VCaP (cell line): ENCODE results near the gene NR5A1.

Experiments
- H3K27ac ChIP-seq: fragments of 450-650 bp; 2 replicates; pipeline ENCODE4 v1.5.1; 2017
- CTCF ChIP-seq: fragments of 450-650 bp; conservative IDR thresholded peaks from 2 replicates; pipeline ENCODE4 v1.5.1; 2017; ENCODE audit warnings: mild to moderate bottlenecking, moderate library complexity

Gene NR5A1

GRCh38 chr9:124501771-124502320 is 5.4 kb downstream of the NR5A1 start:
- H3K27ac ChIP-seq = no peak overlapping the region
- TF ChIP-seq CTCF = no peak

GRCh38 chr9:124500796-124501611 is 6.2 kb downstream of the NR5A1 start:
- no peak overlapping the region for H3K27ac ChIP-seq
- TF ChIP-seq CTCF = no peak

GRCh38 chr9:124500028-124500795 is 7.0 kb downstream of the NR5A1 start:
- TF ChIP-seq CTCF = no peak
- H3K27ac ChIP-seq = no peak overlapping the region

GRCh38 chr9:124499216-124499615 is 8.0 kb downstream of the NR5A1 start:
- TF ChIP-seq CTCF = no peak
- H3K27ac ChIP-seq = no peak overlapping the region

- no peak for TF ChIP-seq CTCF
- H3K27ac ChIP-seq = no peak overlapping the region
Observed at GRCh38 chr9:124498499-124499146, 8.6 kb downstream of the NR5A1 start.

GRCh38 chr9:124498040-124498439 is 9.2 kb downstream of the NR5A1 start:
- no peak for TF ChIP-seq CTCF
- no peak overlapping the region for H3K27ac ChIP-seq

GRCh38 chr9:124497441-124497840 is 9.8 kb downstream of the NR5A1 start:
- H3K27ac ChIP-seq = no peak overlapping the region
- no peak for TF ChIP-seq CTCF
